SK-N-MC (cell line): ENCODE data around the gene LSAMP.

Experiments
- EZH2 ChIP-seq: fragments of 200-600 bp; sonication (generic); IDR thresholded peaks from one replicate; pipeline ENCODE4 v1.6.1; 2017; ENCODE audit warnings: antibody characterized with exemption
- POLR2AphosphoS5 ChIP-seq: IDR thresholded peaks from 2 replicates; pipeline ENCODE4 v1.6.1; 2012; ENCODE audit warnings: mild to moderate bottlenecking, low read depth, low read length, borderline replicate concordance

DNA sequence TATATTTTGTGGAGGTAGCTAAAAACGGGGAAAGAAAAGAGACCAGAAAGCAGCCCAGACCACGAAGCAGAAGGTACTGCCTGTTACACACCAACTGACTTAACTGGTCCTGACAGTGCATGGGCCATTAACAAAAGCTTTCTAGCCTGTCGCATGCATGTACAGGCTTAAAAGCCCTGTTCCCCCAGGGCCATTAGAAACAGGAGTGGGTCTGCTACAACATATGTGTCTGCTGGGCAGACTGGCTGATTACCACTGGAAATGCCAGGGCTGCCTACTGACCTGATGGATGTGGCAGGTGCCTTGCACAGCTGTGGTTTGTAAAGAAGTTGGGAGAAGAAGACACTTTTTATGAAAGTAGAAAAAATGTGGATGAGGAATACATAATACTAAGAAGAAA is 684.6 kb downstream of the LSAMP start:
- TF ChIP-seq EZH2 (no peak), POLR2AphosphoS5 (no peak)
